Smooth muscle cell (in vitro differentiated cells): Measurements from ENCODE around the gene PKD1L1. TPM values are rescaled to one million over a fixed set of nuclear protein-coding genes. Genes with fewer than 3 reads are reported as not detected.

Experiments
- DNase-seq: peaks from one replicate; lab custom pipeline; 2025; ENCODE audit not compliant: unreplicated experiment; lab: John Stamatoyannopoulos, UW
- H2AFZ ChIP-seq: fragments of 200-600 bp; sonication (generic); 2 replicates; pipeline ENCODE4 v1.6.0; 2016; ENCODE audit warnings: antibody characterized with exemption, low read depth, mild to moderate bottlenecking
- H3F3A ChIP-seq: fragments of 200-600 bp; sonication (generic); 2 replicates; pipeline ENCODE4 v1.6.0; 2017; ENCODE audit warnings: antibody characterized with exemption, low read depth
- H3K27ac ChIP-seq: fragments of 200-600 bp; sonication (generic); 2 replicates; pipeline ENCODE4 v1.5.1; 2016; ENCODE audit warnings: low read depth, mild to moderate bottlenecking
- H3K27me3 ChIP-seq: fragments of 200-600 bp; sonication (generic); 2 replicates; pipeline ENCODE4 v1.6.1; 2016; ENCODE audit warnings: low read depth, mild to moderate bottlenecking
- H3K36me3 ChIP-seq: fragments of 200-600 bp; sonication (generic); 2 replicates; pipeline ENCODE4 v1.5.1; 2016; ENCODE audit warnings: low read depth
- H3K4me1 ChIP-seq: fragments of 200-600 bp; sonication (generic); 2 replicates; pipeline ENCODE4 v1.5.1; 2016; ENCODE audit warnings: low read depth
- H3K4me2 ChIP-seq: fragments of 200-600 bp; sonication (generic); 2 replicates; pipeline ENCODE4 v1.6.0; 2016; ENCODE audit warnings: mild to moderate bottlenecking
- H3K4me3 ChIP-seq: fragments of 200-600 bp; sonication (generic); 2 replicates; pipeline ENCODE4 v1.5.1; 2016; ENCODE audit warnings: mild to moderate bottlenecking
- H3K79me2 ChIP-seq: fragments of 200-600 bp; sonication (generic); 2 replicates; pipeline ENCODE4 v1.6.0; 2016; ENCODE audit warnings: low read depth, mild to moderate bottlenecking
- H3K9ac ChIP-seq: fragments of 200-600 bp; sonication (generic); 2 replicates; pipeline ENCODE4 v1.6.0; 2016; ENCODE audit warnings: low read depth
- H3K9me3 ChIP-seq: fragments of 200-600 bp; sonication (generic); replicated peaks from 2 replicates; pipeline ENCODE4 v1.5.1; 2016; ENCODE audit warnings: low read depth
- H4K20me1 ChIP-seq: fragments of 200-600 bp; sonication (generic); 2 replicates; pipeline ENCODE4 v1.6.0; 2016; ENCODE audit warnings: low read depth
- CTCF ChIP-seq: fragments of 200-600 bp; sonication (generic); IDR thresholded peaks from 2 replicates; pipeline ENCODE4 v1.5.1; 2017; ENCODE audit warnings: borderline replicate concordance, mild to moderate bottlenecking, antibody characterized with exemption; ENCODE audit not compliant: insufficient read depth, poor library complexity, severe bottlenecking
- WGBS: methylation state at CpG from one replicate; pipeline ENCODE4 v1.1.7; 2016; ENCODE audit warnings: low lambda C conversion rate; 5-methylcytosine and 5-hydroxymethylcytosine counted together
- polyA plus RNA-seq: library from polyadenylated mRNA; unstranded; fragments of >200 nt; fragmentation: Nextera tagmentation; extraction: Ambion mirVana; gene quantifications from 2 replicates; pipeline ENCODE4 v1.2.1, GENCODE V29; 2016
- total RNA-seq: library from RNA; depleted of rRNA; stranded (reverse); fragments of >200 nt; gene quantifications from 2 replicates; pipeline ENCODE4 v1.2.3, GENCODE V29; 2014

PKD1L1 gene
- total and polyA plus RNA-seq, 2 experiments from 2014 or later = 0.04 to 0.06 TPM

- H3K27me3 ChIP-seq = no peaks in the 10 kb centered on the region
- no peaks in the 10 kb centered on the region for H3F3A ChIP-seq
- no peaks in the 10 kb centered on the region for H3K9me3 ChIP-seq
- peak overlapping the region; percentile 24 for H3K27ac ChIP-seq
- no peak overlapping the region for H3K4me2 ChIP-seq
- no peaks in the 10 kb centered on the region for H3K4me1 ChIP-seq
- DNase-seq = no peak
- no peaks in the 10 kb centered on the region for H3K36me3 ChIP-seq
- no peak overlapping the region for H2AFZ ChIP-seq
- no peak overlapping the region for H3K9ac ChIP-seq
- no peaks in the 10 kb centered on the region for H3K79me2 ChIP-seq
- 76% methylated on average over 4 of the region's 4 CpGs for WGBS
- H4K20me1 ChIP-seq = no peaks in the 10 kb centered on the region
- no peak overlapping the region for H3K4me3 ChIP-seq
- TF ChIP-seq CTCF = no peak
Observed at GRCh38 chr7:47954231-47954911, 6.1 kb upstream of the PKD1L1 start.

GRCh38 chr7:47953822-47954221 is 5.6 kb upstream of the PKD1L1 start:
- H3K9ac ChIP-seq = no peak overlapping the region
- TF ChIP-seq CTCF = no peak
- 91% methylated on average over 4 of the region's 4 CpGs for WGBS
- H3K4me2 ChIP-seq = no peak overlapping the region
- no peaks in the 10 kb centered on the region for H3K4me1 ChIP-seq
- H2AFZ ChIP-seq = no peak overlapping the region
- no peaks in the 10 kb centered on the region for H3K79me2 ChIP-seq
- H3K36me3 ChIP-seq = no peaks in the 10 kb centered on the region
- H3K9me3 ChIP-seq = no peaks in the 10 kb centered on the region
- peak overlapping the region; percentile 24 for H3K27ac ChIP-seq
- no peak overlapping the region for H3K4me3 ChIP-seq
- no peaks in the 10 kb centered on the region for H3K27me3 ChIP-seq
- H3F3A ChIP-seq = no peaks in the 10 kb centered on the region
- no peaks in the 10 kb centered on the region for H4K20me1 ChIP-seq
- no peak for DNase-seq

GRCh38 chr7:47952224-47952623 is 4.0 kb upstream of the PKD1L1 start:
- H2AFZ ChIP-seq = no peak overlapping the region
- H3K9me3 ChIP-seq = no peaks in the 10 kb centered on the region
- no peaks in the 10 kb centered on the region for H3K27me3 ChIP-seq
- TF ChIP-seq CTCF = no peak
- H3K4me2 ChIP-seq = no peak overlapping the region
- H3K79me2 ChIP-seq = no peaks in the 10 kb centered on the region
- no peaks in the 10 kb centered on the region for H4K20me1 ChIP-seq
- no peak overlapping the region for H3K27ac ChIP-seq
- H3K36me3 ChIP-seq = no peaks in the 10 kb centered on the region
- DNase-seq = no peak
- no peaks in the 10 kb centered on the region for H3K4me1 ChIP-seq
- WGBS = 94% methylated on average over 4 of the region's 4 CpGs
- H3K9ac ChIP-seq = no peak overlapping the region
- no peaks in the 10 kb centered on the region for H3F3A ChIP-seq
- no peak overlapping the region for H3K4me3 ChIP-seq

GRCh38 chr7:47951374-47951773 is 3.1 kb upstream of the PKD1L1 start:
- Histone ChIP-seq H3K9ac (no peak overlapping the region), H3K36me3 (no peaks in the 10 kb centered on the region), H3K27ac (no peak overlapping the region), H3K9me3 (no peaks in the 10 kb centered on the region), H3K27me3 (no peaks in the 10 kb centered on the region), H3K79me2 (no peaks in the 10 kb centered on the region), H4K20me1 (no peaks in the 10 kb centered on the region), H3K4me3 (no peak overlapping the region), H3F3A (no peaks in the 10 kb centered on the region), H3K4me1 (no peaks in the 10 kb centered on the region), H2AFZ (no peak overlapping the region), H3K4me2 (no peak overlapping the region)
- DNase-seq = no peak
- no peak for TF ChIP-seq CTCF
